Measurements from ENCODE around the gene GLI3. TPM values are rescaled to one million over a fixed set of nuclear protein-coding genes. Genes with fewer than 3 reads are reported as not detected.

Gene GLI3
- total and polyA plus RNA-seq, 2 experiments from 2014 or later, result 15.2 to 27.9 TPM

- no peak for TF ChIP-seq CTCF (IDR thresholded peaks at IDR 0.05; ENCODE audit: low read depth, low read length)
- Histone ChIP-seq H3K27ac (no peak overlapping the region), H3K36me3 (no peaks in the 10 kb centered on the region), H3K27me3 (no peaks in the 10 kb centered on the region), H3K4me3 (no peak overlapping the region), H3K4me1 (ENCODE audit: low read depth) (peaks cover 27% of the 10 kb centered on the region), H3K9me3 (ENCODE audit: low read depth) (no peaks in the 10 kb centered on the region)
- DNase-seq (ENCODE audit: low read depth in 1 of 2, low spot score in 1 of 2), result peak in 1 of 2 donors; percentile 76
Measured at GRCh38 chr7:42144604-42145003, 92.4 kb downstream of the GLI3 start.

GRCh38 chr7:42143711-42144600 is 93.1 kb downstream of the GLI3 start:
- DNase-seq (ENCODE audit: low read depth in 1 of 2, low spot score in 1 of 2), result peak in 1 of 2 donors; percentile 46
- Histone ChIP-seq H3K4me1 (ENCODE audit: low read depth) (peaks cover 24% of the 10 kb centered on the region), H3K4me3 (no peak overlapping the region), H3K27me3 (no peaks in the 10 kb centered on the region), H3K36me3 (no peaks in the 10 kb centered on the region), H3K9me3 (ENCODE audit: low read depth) (no peaks in the 10 kb centered on the region), H3K27ac (no peak overlapping the region)
- TF ChIP-seq CTCF (IDR thresholded peaks at IDR 0.05; ENCODE audit: low read depth, low read length), result no peak

- no peak for DNase-seq (ENCODE audit: low read depth in 1 of 2, low spot score in 1 of 2)
- no peak for TF ChIP-seq CTCF (IDR thresholded peaks at IDR 0.05; ENCODE audit: low read depth, low read length)
- Histone ChIP-seq H3K4me3 (no peak overlapping the region), H3K36me3 (no peaks in the 10 kb centered on the region), H3K27ac (no peak overlapping the region), H3K9me3 (ENCODE audit: low read depth) (no peaks in the 10 kb centered on the region), H3K27me3 (no peaks in the 10 kb centered on the region), H3K4me1 (ENCODE audit: low read depth) (peaks cover 37% of the 10 kb centered on the region)
Measured at GRCh38 chr7:42142089-42142488, 94.9 kb downstream of the GLI3 start.

- no peak for TF ChIP-seq CTCF (IDR thresholded peaks at IDR 0.05; ENCODE audit: low read depth, low read length)
Measured at GRCh38 chr7:42139751-42140150, 97.3 kb downstream of the GLI3 start.

GRCh38 chr7:42138691-42139090 is 98.3 kb downstream of the GLI3 start:
- peaks cover 41% of the 10 kb centered on the region for H3K4me1 ChIP-seq (ENCODE audit: low read depth)
- TF ChIP-seq CTCF (IDR thresholded peaks at IDR 0.05; ENCODE audit: low read depth, low read length), result no peak
- H3K9me3 ChIP-seq (ENCODE audit: low read depth), result no peaks in the 10 kb centered on the region
- H3K27me3 ChIP-seq, result no peaks in the 10 kb centered on the region
- no peaks in the 10 kb centered on the region for H3K36me3 ChIP-seq
- no peak for DNase-seq (ENCODE audit: low read depth in 1 of 2, low spot score in 1 of 2)
- H3K4me3 ChIP-seq, result no peak overlapping the region
- H3K27ac ChIP-seq, result peak overlapping the region; percentile 32

More at GRCh38 chr7:42139751-42140150, 97.3 kb downstream of the GLI3 start:
- H3K4me1 ChIP-seq (ENCODE audit: low read depth), result peaks cover 46% of the 10 kb centered on the region
- no peaks in the 10 kb centered on the region for H3K27me3 ChIP-seq
- no peak overlapping the region for H3K4me3 ChIP-seq
- no peak for DNase-seq (ENCODE audit: low read depth in 1 of 2, low spot score in 1 of 2)
- no peaks in the 10 kb centered on the region for H3K9me3 ChIP-seq (ENCODE audit: low read depth)
- H3K27ac ChIP-seq, result no peak overlapping the region
- no peaks in the 10 kb centered on the region for H3K36me3 ChIP-seq
